Psoas muscle (tissue), 8 donors: ENCODE results near the gene NELFA. TPM values are rescaled to one million over a fixed set of nuclear protein-coding genes. Genes with fewer than 3 reads are reported as not detected.
A peak's percentile ranks its signal among the peaks of the same experiment; 100 is the strongest.

ENCODE experiments used
- ATAC-seq, 4 donors: fragments of 200-7000 bp; cut with Tn5 transposase; one replicate each; pipeline ENCODE4 v1.9.1; 2020; ENCODE audit warnings: moderate library complexity in 3 of 4, mild to moderate bottlenecking in 2 of 4
- DNase-seq, 2 donors: peaks; one replicate each; pipeline ENCODE4 v3.0.0-alpha.2; 2020
- H3K27ac ChIP-seq: fragments of 200-600 bp; one replicate; pipeline ENCODE4 v1.8.0; 2022
- H3K27me3 ChIP-seq, 3 donors: fragments of 200-600 bp in 1 of 3; one replicate each; pipeline versions ENCODE4 v1.6.1 to v1.8.0; 2013 to 2022; ENCODE audit warnings: low read length in 2 of 3, mild to moderate bottlenecking in 2 of 3, moderate library complexity in 1 of 3; ENCODE audit not compliant: insufficient read depth in 3 of 3
- H3K36me3 ChIP-seq, 2 donors: fragments of 200-600 bp in 1 of 2; one replicate each; pipeline versions ENCODE4 v1.6.1 to v1.8.0; 2013 to 2022; ENCODE audit warnings: low read depth in 1 of 2, mild to moderate bottlenecking in 1 of 2, moderate library complexity in 1 of 2; ENCODE audit not compliant: insufficient read depth in 1 of 2
- H3K4me1 ChIP-seq: fragments of 200-600 bp; one replicate; pipeline ENCODE4 v1.8.0; 2022
- H3K4me3 ChIP-seq: fragments of 200-600 bp; one replicate; pipeline ENCODE4 v1.8.0; 2022; ENCODE audit warnings: mild to moderate bottlenecking
- H3K9me3 ChIP-seq: fragments of 200-600 bp; one replicate; pipeline ENCODE4 v1.8.0; 2022
- CTCF ChIP-seq: fragments of 200-600 bp; IDR thresholded peaks from one replicate; pipeline ENCODE4 v1.8.0; 2022; ENCODE audit warnings: antibody characterized with exemption
- WGBS, 3 donors: extraction: QIAGEN DNeasy Blood & Tissue Kit; methylation state at CpG; one replicate each; pipeline versions ENCODE4 v1.1.6 to v1.1.7; 2013; 5-methylcytosine and 5-hydroxymethylcytosine counted together
- intact Hi-C, 2 donors: fragments of 100-400 bp; cut with DNase I; formaldehyde crosslinking; loops; one replicate each; pipeline versions ENCODE4 v1.11.0 to v1.14.2; 2022
- polyA plus RNA-seq, 3 donors: library from polyadenylated mRNA; stranded (reverse); fragments of 200-250 nt; gene quantifications; one replicate each; pipeline ENCODE4 v1.2.3, GENCODE V29; 2013
- total RNA-seq, 4 donors: library from RNA; stranded (reverse); fragmentation: NEBNext Ultra II Directional in 2 of 4; extraction: Animal tissue kit (Norgen Biotek cat#: 25700) in 2 of 4; gene quantifications; one replicate each; pipeline versions ENCODE4 v1.2.1 to v1.2.4, GENCODE V29; 2021 to 2023
- donor health status: healthy with polysubstance abuse.
- donor health status: DM: no; HTN: no; CAD: no; lungs with moderate emphysema.
- donor health status: Bipolar disorder and iron deficiency.
- donor health status: healthy.
- donor health status: DM: yes; HTN: yes; CAD: no.
- donor health status: DM: no; HTN: no; CAD: no.
- donor health status: DM: no; HTN: no; CAD: no.
- donor health status: DM: yes; HTN: yes; CAD: no.

NELFA gene
- total and polyA plus RNA-seq, 7 donors = 11.4 to 20.2 (median 13.2) TPM

DNA sequence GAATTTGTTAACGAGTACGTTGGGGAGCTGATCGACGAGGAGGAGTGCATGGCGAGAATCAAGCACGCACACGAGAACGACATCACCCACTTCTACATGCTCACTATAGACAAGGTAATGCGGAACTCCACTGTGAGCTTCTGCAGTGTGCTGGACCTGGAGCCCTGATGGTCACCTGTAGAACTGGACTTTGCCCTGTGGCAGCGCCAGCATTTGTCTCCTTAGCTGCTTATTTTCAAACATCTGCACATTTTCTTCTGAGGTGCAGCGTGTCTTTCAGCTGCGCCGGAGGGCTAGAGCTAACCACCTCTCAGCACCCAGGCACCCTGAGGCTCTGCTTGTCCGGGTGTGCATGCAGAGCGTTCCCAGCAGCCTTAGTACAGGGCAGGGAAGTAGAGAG lies 47.7 kb downstream of the NELFA start:
- intact Hi-C loops = no loop called here
- Histone ChIP-seq H3K4me1 (no peaks in the 10 kb centered on the region), H3K36me3 (peaks cover 0 to 78% of the 10 kb centered on the region in 2 donors), H3K27me3 (no peaks in the 10 kb centered on the region), H3K4me3 (no peak overlapping the region), H3K9me3 (no peaks in the 10 kb centered on the region), H3K27ac (no peak overlapping the region)
- DNase-seq = no peak
- 95 to 96% (median 95%) methylated on average over 15 of the region's 15 CpGs for WGBS, 3 donors
- no peak for ATAC-seq
- TF ChIP-seq CTCF = no peak

DNA sequence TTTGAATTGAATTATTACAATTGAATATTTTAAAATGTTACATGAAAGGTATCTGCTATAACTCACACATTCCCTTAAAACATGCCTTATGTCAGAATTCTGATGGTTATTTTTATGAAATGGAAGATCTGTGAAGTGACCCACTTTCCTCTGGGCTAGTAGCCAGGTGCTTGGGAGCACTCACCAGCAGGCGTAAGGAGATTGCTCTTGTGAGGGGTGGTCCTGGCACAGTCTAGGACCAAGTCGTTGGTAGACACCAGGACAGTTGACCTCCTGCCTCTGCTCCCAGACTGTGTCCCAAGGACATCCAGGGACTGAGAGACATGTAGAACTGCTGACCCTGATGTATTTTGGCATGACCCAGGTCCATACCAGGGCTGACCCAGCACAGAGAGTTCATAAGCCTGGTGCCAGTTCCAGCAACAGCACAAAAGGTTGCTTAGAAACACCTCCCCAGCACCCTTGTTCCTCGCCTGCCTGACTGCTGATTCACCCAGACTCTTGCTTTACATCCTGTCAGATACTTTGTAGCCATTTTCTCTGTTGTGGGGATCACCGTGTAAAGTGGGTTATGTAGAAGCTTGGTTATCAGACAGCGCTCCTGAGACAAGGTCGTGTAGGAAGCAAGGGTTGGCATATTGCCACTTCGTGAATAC lies 48.5 kb downstream of the NELFA start:
- TF ChIP-seq CTCF = no peak
- H3K27ac ChIP-seq = no peak overlapping the region
- WGBS, 3 donors = 82 to 84% (median 84%) methylated on average over 7 of the region's 7 CpGs
- peaks cover 0 to 79% of the 10 kb centered on the region in 2 donors for H3K36me3 ChIP-seq
- no peaks in the 10 kb centered on the region for H3K27me3 ChIP-seq
- no peaks in the 10 kb centered on the region for H3K4me1 ChIP-seq
- DNase-seq = no peak
- H3K4me3 ChIP-seq = no peak overlapping the region
- intact Hi-C loops = no loop called here
- ATAC-seq = peak in 1 of 4 donors; percentile 30
- H3K9me3 ChIP-seq = no peaks in the 10 kb centered on the region

- Histone ChIP-seq H3K27me3 (no peaks in the 10 kb centered on the region), H3K4me3 (no peak overlapping the region), H3K9me3 (no peaks in the 10 kb centered on the region), H3K36me3 (peaks cover 0 to 91% of the 10 kb centered on the region in 2 donors), H3K27ac (no peak overlapping the region), H3K4me1 (no peaks in the 10 kb centered on the region)
- intact Hi-C loops = no loop called here
- 93 to 96% (median 94%) methylated on average over 5 of the region's 5 CpGs for WGBS, 3 donors
- ATAC-seq (no peak), DNase-seq (no peak)
- no peak for TF ChIP-seq CTCF
Measured at GRCh38 chr4:1959104-1959384, 49.7 kb downstream of the NELFA start.

DNA sequence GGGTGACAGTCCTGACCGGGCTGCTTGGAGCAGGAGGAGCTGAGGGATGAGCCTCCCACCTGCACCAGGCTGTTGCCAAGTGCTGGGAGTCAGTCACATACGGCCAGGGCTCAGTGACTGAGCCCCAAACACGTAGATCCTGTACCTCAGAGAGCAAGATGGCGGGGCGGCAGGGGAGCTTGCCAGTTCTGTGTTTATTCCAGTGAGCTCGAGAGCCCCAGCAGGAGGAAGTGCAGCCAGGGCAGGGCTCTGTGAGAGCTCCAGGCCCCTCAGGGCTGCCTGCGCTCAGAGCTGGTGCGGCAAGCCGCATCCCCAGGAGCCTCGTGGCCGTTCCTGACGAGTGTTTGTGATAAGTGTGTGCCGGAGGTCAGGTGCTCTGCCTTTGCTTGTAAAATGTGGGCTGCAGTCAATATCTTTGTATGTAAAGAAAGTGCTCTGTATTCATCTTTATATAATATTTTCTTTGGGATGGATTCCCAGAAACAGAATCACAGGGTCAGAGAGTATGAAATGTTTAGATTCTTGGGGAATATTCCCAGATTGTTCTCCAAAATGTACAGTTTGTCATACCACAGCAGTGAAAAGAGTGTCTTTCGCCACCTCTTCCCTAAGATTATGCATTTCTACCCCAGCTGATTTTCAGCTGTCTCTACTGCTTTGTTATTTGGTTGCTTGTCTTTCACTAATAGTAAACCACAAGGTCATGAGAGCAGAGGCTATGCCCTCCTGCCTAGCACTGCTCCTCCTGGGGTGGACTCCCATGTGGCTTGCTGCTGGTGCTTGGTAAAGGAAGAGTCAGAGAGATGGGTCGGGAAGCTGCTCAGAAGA lies 50.3 kb downstream of the NELFA start:
- H3K27me3 ChIP-seq = no peaks in the 10 kb centered on the region
- no peaks in the 10 kb centered on the region for H3K9me3 ChIP-seq
- WGBS, 3 donors = 91 to 95% (median 95%) methylated on average over 15 of the region's 15 CpGs
- no peak for ATAC-seq
- H3K36me3 ChIP-seq = peaks cover 0 to 87% of the 10 kb centered on the region in 2 donors
- intact Hi-C loops = no loop called here
- no peak overlapping the region for H3K27ac ChIP-seq
- no peak for TF ChIP-seq CTCF
- H3K4me1 ChIP-seq = no peaks in the 10 kb centered on the region
- no peak for DNase-seq
- H3K4me3 ChIP-seq = no peak overlapping the region
